Measurements from ENCODE around the gene TSKU.
"Not testable (repeated sequence)": the region's sequence is repeated elsewhere in the genome, so short reads cannot be mapped to it uniquely, and the experiment has no call there.

TSKU gene

DNA sequence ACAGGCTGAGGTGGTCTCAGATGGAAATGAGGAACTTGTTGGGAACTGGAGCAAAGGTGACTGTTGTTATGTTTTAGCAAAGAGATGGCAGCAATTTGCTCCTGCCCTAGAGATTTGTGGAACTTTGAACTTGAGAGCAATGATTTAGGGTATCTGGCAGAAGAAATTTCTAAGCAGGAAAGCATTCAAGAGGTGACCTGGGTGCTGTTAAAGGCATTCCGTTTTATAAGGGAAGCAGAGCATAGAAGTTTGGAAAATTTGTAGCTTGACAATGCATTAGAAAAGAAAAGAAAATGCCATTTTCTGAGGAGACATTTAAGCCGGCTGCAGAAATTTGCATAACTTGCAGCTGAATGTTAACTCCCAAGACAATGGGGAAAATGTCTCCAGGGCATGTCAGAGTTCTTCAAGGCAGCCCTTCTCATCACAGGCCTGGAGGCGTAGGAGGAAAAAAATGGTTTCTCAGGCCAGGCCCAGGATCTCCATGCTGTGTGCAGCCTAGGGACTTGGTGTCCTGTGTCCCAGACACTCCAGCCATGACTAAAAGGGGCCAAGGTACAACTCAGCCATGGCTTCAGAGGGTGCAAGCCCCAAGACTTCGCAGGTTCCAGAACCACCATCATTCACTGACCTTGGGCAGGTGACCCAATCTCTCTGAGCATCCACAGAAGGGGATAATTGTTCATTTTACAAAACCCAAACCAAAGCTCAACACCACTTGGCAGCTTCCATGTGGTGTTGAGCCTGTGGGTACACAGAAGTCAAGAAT, 8.0 kb downstream of the TSKU start:
- DNase-seq, result not testable (repeated sequence)

DNA sequence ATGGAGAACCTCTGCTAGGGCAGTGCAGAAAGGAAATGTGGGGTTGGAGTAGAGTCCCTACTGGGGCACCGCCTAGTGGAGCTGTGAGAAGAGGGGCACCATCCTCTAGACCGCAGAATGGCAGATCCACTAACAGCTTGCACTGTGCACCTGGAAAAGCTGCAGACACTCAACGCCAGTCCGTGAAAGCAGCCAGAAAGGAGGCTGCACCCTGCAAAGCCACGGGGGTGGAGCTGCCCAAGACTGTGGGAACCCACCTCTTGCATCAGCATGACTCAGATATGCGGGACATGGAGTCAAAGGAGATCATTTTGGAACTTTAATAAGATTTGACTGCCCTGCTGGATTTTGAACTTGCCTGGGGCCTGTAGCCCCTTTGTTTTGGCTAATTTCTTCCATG, 8.7 kb downstream of the TSKU start:
- no peak for DNase-seq

DNA sequence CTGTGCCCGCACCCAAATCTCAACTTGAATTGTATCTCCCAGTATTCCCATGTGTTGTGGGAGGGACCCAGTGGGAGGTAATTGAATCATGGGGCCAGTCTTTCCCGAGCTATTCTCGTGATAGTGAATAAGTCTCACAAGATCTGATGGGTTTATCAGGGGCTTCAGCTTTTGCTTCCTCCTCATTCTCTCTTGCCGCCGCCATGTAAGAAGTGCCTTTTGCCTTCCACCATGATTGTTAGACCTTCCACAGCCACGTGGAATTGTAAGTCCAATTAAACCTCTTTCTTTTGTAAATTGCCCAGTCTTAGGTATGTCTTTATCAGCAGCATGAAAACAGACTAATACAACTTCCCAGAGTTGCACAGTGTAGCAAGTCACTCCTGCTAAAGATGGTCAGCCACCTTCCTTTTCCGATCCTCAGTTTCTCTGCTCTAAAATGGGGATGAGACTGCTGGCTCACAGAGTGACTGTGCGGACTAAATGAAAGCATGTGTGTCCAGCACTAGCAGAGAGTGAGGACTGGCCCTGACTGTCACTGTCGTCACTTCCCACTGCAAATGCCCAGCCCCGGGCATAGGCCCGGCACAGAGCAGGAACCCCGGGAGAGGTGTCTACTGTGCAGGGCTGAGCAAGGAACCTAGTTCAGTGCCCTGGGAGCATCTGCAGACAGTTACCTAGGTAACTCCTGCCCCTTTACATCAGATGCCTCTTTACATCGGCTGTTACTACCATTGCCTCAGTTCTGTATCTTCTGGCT, 9.5 kb downstream of the TSKU start:
- DNase-seq, result no peak

DNA sequence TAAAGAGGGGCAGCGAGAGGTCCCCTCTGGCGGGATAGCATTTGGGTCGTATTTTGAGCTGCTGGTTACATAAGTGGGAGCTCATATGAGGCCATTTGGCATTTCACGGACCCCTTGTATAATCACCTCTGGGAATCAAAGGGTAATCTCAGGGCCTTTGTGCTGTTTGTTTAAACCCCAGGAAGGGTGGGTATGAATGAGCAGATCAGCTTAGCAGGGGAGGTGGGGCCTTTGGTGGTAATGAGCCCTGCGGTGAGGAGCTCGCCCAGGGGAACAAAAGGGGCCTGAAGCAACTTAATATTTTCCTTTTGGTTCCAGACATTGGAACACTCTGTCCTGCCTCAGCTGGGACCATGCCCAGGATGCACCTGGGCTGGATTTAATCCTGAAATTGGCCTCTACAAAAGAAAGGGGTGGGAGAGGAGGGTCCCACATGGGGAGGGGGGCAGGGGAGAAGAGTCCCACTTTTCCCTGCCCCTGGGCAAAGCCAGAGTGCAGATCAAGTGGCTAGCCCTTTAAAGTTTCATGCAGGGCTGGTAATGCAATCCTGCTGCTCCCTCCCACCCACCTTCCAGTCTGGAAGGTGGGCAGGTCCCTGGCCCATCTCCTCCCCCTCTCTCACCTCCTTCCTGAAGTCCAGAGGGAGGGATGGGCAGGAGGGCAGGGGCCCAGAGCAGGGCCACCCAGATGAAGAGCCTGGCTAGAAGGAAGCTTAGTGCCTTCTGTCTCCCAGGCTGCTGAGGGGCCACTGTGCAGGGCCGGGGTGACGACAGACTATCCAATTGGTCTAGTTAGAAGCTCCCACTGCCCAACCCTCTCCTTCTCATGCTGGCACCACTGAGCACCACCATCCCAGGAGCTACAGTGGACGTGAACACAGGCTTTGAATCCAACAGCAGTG, 10.5 kb downstream of the TSKU start:
- DNase-seq, result no peak

DNA sequence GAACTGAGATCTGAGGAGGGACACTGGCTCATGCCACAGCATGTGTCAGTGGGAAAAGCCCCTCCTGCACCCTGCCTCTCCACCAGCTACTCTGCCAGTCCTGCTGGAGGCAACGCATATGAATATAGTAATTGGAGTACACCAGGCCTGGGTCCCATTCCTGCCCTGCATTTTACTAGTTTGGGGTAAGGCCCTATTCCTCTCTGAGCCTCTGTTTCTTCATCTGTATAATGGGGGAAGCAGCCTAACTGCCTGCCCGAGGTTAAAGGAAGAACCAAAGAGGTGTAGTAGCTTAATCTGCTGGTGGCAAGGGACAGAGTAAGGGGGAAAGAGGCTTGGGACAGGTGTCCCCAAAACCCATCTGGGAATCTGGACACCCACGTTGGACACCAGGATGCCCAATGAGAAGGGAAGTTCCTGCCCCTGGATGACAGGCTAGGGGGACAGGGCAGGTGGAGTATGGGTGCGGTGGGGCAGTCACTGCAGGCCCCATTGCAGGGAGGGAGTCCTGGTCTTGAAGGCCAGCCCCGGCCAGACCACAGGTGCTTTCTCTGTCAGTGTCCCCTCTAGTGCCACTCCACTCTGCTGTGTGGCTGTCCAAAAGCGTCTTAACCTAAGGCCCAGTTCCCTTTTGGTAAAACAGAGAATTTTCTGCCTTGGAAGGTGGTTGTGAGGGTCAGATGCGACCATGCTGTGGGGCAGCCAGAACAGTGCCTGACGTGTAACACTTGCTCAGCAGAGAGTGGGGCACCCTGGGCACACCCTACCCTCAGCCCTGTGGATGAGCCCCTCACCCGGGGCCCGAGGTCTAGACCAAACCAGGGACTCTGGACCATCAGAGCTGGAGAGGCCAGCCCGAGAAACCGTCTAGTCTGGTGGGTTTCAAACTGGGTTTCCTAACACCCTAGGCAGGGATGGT, 11.5 kb downstream of the TSKU start:
- DNase-seq, result no peak

DNA sequence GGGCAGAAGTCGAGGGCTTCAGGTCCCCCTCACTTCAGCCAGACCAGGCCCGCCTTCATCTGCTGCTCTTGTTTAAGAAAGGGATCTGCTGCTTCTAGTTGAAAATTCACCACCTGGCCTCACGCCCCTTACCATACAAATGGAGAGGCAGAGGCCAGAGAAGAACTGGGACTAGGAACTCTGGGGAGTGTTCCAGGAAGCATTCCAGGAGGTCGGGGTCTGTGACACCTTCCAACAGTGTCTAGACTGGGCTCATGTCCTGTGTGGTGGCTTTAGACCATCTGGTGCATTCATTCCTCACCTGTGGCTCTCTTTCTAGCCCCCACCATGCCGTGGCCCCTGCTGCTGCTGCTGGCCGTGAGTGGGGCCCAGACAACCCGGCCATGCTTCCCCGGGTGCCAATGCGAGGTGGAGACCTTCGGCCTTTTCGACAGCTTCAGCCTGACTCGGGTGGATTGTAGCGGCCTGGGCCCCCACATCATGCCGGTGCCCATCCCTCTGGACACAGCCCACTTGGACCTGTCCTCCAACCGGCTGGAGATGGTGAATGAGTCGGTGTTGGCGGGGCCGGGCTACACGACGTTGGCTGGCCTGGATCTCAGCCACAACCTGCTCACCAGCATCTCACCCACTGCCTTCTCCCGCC, 12.3 kb downstream of the TSKU start:
- DNase-seq, result no peak

DNA sequence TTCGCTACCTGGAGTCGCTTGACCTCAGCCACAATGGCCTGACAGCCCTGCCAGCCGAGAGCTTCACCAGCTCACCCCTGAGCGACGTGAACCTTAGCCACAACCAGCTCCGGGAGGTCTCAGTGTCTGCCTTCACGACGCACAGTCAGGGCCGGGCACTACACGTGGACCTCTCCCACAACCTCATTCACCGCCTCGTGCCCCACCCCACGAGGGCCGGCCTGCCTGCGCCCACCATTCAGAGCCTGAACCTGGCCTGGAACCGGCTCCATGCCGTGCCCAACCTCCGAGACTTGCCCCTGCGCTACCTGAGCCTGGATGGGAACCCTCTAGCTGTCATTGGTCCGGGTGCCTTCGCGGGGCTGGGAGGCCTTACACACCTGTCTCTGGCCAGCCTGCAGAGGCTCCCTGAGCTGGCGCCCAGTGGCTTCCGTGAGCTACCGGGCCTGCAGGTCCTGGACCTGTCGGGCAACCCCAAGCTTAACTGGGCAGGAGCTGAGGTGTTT, 12.8 kb downstream of the TSKU start:
- DNase-seq, result no peak

DNA sequence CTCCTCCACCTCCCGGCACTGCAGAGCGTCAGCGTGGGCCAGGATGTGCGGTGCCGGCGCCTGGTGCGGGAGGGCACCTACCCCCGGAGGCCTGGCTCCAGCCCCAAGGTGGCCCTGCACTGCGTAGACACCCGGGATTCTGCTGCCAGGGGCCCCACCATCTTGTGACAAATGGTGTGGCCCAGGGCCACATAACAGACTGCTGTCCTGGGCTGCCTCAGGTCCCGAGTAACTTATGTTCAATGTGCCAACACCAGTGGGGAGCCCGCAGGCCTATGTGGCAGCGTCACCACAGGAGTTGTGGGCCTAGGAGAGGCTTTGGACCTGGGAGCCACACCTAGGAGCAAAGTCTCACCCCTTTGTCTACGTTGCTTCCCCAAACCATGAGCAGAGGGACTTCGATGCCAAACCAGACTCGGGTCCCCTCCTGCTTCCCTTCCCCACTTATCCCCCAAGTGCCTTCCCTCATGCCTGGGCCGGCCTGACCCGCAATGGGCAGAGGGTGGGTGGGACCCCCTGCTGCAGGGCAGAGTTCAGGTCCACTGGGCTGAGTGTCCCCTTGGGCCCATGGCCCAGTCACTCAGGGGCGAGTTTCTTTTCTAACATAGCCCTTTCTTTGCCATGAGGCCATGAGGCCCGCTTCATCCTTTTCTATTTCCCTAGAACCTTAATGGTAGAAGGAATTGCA, 13.5 kb downstream of the TSKU start:
- no peak for DNase-seq

DNA sequence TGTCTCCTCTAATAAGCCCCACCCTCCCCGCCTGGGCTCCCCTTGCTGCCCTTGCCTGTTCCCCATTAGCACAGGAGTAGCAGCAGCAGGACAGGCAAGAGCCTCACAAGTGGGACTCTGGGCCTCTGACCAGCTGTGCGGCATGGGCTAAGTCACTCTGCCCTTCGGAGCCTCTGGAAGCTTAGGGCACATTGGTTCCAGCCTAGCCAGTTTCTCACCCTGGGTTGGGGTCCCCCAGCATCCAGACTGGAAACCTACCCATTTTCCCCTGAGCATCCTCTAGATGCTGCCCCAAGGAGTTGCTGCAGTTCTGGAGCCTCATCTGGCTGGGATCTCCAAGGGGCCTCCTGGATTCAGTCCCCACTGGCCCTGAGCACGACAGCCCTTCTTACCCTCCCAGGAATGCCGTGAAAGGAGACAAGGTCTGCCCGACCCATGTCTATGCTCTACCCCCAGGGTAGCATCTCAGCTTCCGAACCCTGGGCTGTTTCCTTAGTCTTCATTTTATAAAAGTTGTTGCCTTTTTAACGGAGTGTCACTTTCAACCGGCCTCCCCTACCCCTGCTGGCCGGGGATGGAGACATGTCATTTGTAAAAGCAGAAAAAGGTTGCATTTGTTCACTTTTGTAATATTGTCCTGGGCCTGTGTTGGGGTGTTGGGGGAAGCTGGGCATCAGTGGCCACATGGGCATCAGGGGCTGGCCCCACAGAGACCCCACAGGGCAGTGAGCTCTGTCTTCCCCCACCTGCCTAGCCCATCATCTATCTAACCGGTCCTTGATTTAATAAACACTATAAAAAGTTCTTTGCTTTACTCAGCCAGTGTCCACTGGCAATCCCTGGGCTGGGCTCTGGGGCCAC, 14.4 kb downstream of the TSKU start:
- DNase-seq, result no peak

DNA sequence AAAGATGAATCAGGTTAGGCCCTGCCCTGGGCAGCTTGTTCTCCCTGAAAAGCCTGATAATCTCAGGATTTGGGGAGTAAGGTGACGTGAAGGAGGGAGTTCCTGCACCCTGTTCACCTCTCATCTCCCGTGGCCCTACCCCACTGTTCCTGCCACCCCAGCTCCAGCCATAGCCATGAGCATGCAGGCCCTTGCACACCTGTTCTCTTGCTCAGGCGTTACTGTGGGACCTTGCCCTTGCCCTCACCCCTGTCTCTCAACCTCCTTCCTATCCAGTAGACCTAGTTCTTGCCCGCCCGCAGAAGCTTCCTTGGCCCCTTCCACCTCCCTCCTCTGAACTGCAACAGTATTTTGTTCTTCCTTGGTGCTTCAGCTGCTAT, 15.0 kb downstream of the TSKU start:
- DNase-seq, result no peak

DNA sequence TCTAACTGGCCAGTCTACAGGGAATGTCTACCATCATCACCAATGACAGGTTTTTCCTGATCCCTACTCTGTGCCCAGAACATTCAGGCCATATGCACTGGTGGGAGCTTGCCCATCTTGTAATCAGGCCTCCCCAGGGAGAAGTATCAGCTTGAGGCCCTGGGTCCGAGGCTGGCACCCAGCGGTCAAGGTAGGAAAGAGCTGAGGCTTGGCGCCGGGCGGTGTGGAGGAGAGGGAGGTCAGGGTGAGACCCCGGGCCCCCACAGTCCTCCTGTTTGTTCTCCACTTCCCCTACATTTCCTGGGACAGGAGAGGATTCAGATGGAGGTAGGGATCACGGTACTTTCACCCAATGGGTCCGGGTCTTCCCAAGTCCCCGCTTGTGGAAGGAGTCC, 15.5 kb downstream of the TSKU start:
- no peak for DNase-seq

DNA sequence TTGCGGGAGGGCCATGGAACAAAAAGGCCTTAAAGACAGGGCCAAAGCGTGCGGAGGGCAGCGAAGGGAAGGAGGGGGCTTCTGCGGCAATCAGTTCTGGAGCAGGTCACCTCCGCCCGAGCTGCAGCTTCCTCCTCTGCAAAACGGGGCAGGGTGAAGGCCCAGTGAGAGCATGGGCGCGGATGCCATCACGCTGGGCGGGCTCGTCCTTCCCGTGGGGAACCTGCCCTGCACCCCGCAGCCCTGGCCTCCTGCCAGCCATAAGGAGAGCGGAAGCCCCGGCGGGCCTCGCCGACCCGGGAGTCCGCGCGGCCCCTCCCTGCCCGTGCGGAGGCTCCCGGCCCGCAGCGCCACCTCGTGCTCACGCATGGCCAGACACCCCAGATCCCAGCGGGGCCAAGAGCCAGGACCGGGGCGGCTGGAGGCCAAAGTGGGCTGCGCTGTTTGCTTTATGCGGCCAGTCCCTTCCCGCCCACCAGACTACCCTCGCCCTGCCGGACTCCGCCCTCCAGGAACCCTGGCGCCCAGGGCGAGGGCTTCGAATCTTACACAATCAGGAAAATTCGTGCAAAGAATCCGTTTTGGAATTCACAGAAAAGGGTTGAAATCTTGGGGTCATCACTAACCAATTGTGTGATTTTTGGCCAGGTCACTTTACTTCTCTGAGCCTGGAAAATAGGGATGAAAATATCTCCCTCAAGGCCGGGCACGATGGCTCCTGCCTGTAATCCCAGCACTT, 16.1 kb downstream of the TSKU start:
- DNase-seq, result peak; percentile 76

DNA sequence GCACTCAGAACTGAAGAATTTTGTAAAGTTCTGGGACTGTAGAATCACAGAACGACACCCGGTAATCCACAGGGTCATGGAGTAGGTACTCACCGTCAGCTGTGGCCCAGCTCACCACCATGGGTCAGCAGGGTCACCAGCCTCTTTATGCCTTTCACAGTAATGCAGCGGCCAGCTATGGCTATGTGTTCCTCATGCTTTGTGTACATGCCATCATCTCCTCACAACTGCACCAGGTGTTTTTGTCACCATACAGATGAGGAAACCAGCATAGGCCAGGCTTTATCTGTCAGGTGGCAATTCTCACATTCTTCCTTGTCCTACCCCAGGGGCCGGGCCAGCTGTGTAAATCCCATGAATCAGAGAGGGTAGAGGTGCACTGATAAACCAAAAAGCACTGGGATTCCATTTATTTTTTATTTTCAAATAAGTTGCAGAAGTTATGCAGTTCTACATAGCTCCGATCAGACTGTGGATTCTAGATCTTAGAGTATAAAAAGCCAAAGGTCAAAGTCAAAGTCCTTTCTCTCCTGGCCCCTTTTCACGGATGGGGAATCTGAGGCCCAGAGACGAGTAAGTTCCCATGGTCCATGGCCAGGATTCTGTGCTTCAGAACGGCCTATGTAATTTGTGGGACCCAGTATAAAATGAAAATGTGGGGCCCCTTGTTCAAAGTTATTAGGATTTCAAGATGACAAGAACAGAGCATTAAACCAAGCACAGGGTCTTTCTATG, 17.5 kb downstream of the TSKU start:
- DNase-seq, result no peak

DNA sequence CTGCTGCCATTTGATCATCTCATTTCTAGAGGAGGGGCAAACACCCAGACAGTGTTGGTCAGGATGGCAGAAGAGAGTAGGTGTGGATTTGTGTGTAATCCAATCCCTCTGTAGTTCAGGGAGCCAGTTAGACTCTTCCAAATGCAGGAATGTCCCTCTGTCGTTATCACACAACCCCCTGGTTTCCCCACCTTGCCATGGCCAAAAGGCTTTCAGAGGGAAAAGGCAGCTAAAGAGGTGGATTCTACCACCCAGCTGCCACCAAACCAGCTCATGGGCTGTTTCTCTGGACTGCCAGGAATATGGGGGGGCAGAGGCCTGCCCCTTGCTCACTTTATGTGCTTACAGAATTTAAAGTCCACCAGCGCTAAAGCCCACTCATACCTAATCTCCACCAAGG, 18.1 kb downstream of the TSKU start:
- DNase-seq, result no peak

DNA sequence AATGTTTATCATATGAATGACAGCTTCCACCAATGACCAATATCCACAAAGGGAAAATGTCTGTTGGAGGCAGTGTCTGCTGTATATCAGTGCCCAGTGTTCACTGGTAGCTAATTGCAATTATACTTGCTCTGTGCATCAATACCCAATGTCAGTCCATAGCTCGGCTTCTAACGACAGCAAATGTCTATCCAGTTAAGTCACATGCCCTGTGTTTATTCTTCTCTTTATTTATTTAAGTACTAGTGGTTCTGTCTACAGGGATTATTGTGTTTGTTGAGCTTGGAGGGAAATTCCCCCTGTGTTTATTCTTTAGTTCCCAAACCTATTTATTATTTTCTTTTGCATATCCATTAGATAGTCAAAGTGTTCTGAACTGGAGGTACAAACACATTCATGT, 18.6 kb downstream of the TSKU start:
- DNase-seq, result peak; percentile 11

DNA sequence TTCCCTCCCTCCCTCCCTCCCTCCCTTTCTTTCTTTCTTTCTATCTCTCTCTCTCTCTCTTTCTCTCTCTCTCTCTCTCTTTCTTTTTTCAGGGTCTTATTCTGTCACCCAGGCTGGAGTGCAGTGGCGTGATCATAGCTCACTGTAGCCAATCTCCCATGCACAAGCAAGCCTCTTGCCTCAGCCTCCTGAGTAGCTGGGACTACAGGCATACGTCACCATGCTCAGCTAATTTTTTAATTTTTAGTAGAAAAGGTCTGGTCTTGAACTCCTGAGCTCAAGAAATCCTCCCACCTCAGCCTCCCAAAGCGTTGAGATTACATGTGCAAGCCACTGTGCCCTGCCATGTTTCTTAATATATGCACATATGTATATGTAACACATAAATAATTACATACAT, 19.0 kb downstream of the TSKU start:
- DNase-seq, result no peak

DNA sequence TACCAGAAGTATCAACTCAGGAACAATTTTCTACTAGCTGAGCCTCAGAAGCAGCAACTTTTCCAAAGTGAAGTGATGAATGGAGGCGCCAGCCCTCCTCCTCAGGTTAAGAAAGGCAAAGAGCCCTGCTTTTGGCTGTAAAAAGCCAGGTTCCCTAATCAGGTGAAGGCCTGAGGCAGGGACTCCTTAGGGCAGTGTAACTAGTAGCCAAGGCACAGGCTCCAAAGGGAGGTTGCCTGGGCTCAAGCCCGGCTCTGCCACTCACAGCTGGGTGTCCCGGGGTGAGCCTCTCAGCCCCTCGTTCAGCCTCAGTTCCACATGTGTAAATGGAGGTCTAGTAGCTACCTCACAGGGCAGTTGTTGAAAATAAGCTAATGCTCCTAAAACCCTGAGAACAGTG, 19.5 kb downstream of the TSKU start:
- DNase-seq, result no peak

DNA sequence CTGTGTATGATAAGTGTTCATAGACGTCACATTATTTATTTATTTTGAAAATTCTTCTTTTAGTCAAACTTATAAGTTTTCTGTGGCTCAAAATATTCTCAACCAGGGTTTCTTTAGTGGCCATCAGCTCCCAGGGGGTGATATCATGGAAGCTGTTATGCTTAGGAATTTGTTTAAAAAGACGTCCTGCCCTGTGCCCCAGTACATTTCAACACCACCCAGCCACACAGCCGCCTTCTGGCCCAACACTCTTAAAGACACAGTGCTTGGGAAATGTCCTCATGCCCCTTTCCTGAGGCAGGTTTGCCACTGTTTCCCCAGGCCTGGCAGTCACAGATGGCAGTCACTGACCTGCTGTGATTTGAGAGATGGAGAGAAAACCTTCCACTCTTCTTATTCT, 19.9 kb downstream of the TSKU start:
- no peak for DNase-seq

Data from NCI-H774 (cell line).